HL-60 (cell line): ENCODE measurements around the gene CHN1.

Experiments used
- DNase-seq, 2 experiments: peaks; one replicate each; pipeline ENCODE4 v3.0.0-alpha.2; 2010 to 2020; ENCODE audit warnings: low read depth in 1 of 2, low spot score in 1 of 2
- H3K27ac ChIP-seq: fragments of 250-450 bp; sonication (Bioruptor Pico); replicated peaks from 2 replicates; pipeline ENCODE4 v1.5.1; 2020; ENCODE audit warnings: mild to moderate bottlenecking, moderate library complexity
- H3K27me3 ChIP-seq: fragments of 250-450 bp; sonication (Bioruptor Pico); 2 replicates; pipeline ENCODE4 v1.5.1; 2021; ENCODE audit warnings: mild to moderate bottlenecking, moderate library complexity; ENCODE audit not compliant: insufficient read depth, poor library complexity, severe bottlenecking
- H3K4me3 ChIP-seq: replicated peaks from 2 replicates; pipeline ENCODE4 v1.5.1; 2011; ENCODE audit warnings: mild to moderate bottlenecking, control low read depth, low read length; ENCODE audit not compliant: insufficient read depth
- GABPA ChIP-seq: IDR thresholded peaks from 2 replicates; pipeline ENCODE4 v1.6.1; 2012; ENCODE audit warnings: low read depth
- POLR2AphosphoS5 ChIP-seq: IDR thresholded peaks from 2 replicates; pipeline ENCODE4 v1.6.1; 2012; ENCODE audit warnings: low read depth
- SPI1 ChIP-seq: IDR thresholded peaks from 2 replicates; pipeline ENCODE4 v1.6.1; 2012; ENCODE audit warnings: low read depth, mild to moderate bottlenecking, borderline replicate concordance
- TF ChIP-seq, protein P1 (sequence below): IDR thresholded peaks from one replicate; pipeline ENCODE4 v1.5.1; 2011; ENCODE audit warnings: low read length, control low read depth, inconsistent platforms; ENCODE audit not compliant: insufficient read depth
- TF ChIP-seq, protein P2 (sequence below): IDR thresholded peaks from 2 replicates; pipeline ENCODE4 v1.6.1; 2012; ENCODE audit warnings: low read depth; ENCODE audit not compliant: insufficient replicate concordance

CHN1 gene

DNA sequence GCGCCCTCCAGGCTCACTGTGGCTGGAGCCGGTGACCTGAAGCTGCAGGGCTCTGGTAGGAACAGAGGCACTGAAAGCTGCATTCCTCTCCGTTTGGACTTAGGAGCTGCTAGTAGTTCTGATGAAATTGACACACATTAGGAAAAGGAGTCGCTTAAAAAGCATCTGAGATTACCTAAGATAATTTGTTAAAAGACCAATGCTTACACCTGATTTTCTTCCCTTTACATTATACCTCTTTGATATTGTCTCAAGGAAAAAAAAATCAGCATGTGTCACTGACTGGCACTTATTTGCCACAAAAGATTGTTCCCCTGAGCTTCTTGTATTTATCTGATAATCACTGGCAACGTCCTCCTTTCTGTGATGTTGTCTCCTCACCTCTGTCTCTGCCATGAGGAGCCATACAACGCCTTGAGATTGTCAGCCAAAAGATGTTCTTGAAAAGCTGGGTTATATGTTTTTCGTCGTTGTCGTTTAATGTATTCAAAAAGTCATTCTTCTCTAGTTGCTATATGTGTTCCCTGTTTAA is 618 bp upstream of the CHN1 start:
- DNase-seq, result no peak
- TF ChIP-seq, protein P1, sequence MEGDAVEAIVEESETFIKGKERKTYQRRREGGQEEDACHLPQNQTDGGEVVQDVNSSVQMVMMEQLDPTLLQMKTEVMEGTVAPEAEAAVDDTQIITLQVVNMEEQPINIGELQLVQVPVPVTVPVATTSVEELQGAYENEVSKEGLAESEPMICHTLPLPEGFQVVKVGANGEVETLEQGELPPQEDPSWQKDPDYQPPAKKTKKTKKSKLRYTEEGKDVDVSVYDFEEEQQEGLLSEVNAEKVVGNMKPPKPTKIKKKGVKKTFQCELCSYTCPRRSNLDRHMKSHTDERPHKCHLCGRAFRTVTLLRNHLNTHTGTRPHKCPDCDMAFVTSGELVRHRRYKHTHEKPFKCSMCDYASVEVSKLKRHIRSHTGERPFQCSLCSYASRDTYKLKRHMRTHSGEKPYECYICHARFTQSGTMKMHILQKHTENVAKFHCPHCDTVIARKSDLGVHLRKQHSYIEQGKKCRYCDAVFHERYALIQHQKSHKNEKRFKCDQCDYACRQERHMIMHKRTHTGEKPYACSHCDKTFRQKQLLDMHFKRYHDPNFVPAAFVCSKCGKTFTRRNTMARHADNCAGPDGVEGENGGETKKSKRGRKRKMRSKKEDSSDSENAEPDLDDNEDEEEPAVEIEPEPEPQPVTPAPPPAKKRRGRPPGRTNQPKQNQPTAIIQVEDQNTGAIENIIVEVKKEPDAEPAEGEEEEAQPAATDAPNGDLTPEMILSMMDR, result no peak
- no peak for TF ChIP-seq SPI1
- TF ChIP-seq POLR2AphosphoS5, result no peak
- no peak for TF ChIP-seq GABPA
- TF ChIP-seq, protein P2, sequence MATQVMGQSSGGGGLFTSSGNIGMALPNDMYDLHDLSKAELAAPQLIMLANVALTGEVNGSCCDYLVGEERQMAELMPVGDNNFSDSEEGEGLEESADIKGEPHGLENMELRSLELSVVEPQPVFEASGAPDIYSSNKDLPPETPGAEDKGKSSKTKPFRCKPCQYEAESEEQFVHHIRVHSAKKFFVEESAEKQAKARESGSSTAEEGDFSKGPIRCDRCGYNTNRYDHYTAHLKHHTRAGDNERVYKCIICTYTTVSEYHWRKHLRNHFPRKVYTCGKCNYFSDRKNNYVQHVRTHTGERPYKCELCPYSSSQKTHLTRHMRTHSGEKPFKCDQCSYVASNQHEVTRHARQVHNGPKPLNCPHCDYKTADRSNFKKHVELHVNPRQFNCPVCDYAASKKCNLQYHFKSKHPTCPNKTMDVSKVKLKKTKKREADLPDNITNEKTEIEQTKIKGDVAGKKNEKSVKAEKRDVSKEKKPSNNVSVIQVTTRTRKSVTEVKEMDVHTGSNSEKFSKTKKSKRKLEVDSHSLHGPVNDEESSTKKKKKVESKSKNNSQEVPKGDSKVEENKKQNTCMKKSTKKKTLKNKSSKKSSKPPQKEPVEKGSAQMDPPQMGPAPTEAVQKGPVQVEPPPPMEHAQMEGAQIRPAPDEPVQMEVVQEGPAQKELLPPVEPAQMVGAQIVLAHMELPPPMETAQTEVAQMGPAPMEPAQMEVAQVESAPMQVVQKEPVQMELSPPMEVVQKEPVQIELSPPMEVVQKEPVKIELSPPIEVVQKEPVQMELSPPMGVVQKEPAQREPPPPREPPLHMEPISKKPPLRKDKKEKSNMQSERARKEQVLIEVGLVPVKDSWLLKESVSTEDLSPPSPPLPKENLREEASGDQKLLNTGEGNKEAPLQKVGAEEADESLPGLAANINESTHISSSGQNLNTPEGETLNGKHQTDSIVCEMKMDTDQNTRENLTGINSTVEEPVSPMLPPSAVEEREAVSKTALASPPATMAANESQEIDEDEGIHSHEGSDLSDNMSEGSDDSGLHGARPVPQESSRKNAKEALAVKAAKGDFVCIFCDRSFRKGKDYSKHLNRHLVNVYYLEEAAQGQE, result no peak
- H3K4me3 ChIP-seq, result peak overlapping the region; percentile 64
- peaks cover 60% of the 10 kb centered on the region for H3K27me3 ChIP-seq
- no peak overlapping the region for H3K27ac ChIP-seq

DNA sequence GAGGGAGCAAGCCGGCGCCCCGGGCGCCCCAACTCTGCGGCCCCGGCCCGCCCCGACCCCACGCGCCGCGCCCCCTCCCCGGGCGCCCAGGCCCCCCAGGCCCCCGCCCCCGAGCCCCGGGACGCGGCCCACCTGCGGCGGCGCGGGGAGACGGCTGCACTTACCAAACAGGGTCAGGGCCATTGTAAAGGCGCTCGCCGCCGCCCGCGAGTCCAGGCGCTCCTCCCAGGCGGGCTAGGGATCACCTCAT is 526 bp downstream of the CHN1 start:
- Histone ChIP-seq H3K27ac (no peak overlapping the region), H3K4me3 (peak overlapping the region; percentile 64), H3K27me3 (peaks cover 58% of the 10 kb centered on the region)
- no peak for DNase-seq
- no peak for TF ChIP-seq POLR2AphosphoS5
- no peak for TF ChIP-seq SPI1
- TF ChIP-seq, protein P2, result no peak
- no peak for TF ChIP-seq GABPA
- TF ChIP-seq, protein P1, result no peak

DNA sequence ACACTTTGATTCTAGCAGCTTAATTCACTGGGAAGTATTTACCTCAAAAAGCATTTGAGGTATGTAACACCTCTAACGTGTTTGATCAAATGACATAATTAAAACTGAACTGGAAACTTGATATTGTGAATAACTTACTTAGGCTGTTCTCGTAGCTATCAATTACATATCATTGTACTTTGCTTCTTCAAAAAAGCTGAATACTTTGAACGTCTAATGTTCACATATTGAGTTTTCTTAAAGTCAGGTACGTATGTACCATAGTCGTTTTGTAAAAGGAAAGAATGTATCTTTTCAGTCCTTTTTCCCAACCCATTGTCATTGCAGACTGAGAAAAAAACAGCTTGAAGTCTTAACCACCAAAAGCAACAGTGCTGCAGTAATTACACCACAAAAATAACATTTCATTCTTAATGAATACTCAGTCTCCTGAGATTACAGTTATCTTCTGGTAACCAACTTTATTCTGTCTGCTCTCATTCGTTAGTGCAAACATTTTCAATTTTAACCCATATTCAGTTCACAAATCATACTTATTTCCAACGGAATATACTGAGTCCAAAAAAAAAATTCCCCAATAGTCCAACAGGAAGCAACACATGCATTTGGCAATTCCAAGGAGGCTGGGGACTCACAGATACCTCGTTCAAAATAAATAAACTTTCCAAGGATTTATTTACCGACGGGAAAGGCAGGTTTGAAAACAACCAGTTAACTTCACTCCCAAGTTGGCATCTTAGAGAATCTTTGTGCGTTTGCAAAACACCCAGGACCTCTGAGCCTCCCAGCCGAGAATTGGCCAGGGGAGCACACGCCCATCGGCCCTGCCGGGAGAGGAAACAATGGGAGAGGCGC is 1.1 kb downstream of the CHN1 start:
- no peak for DNase-seq
- H3K4me3 ChIP-seq, result no peak overlapping the region
- peaks cover 58% of the 10 kb centered on the region for H3K27me3 ChIP-seq
- no peak overlapping the region for H3K27ac ChIP-seq
- TF ChIP-seq SPI1 (no peak), POLR2AphosphoS5 (no peak), GABPA (no peak)
- TF ChIP-seq, protein P2, result no peak
- TF ChIP-seq, protein P1, result no peak
